GM19468 (cell line): ENCODE data around the gene ERCC4.

Source experiments
- ATAC-seq: cut with Tn5 transposase; IDR thresholded peaks from one replicate; pipeline ENCODE4 v1.9.1; 2021; ENCODE audit warnings: mild to moderate bottlenecking, moderate library complexity, moderate number of reproducible peaks; ENCODE audit not compliant: unreplicated experiment; ENCODE audit errors: extremely low read depth

Gene ERCC4

GRCh38 chr16:13984794-13985193 is 64.8 kb downstream of the ERCC4 start:
- no peak for ATAC-seq

- no peak for ATAC-seq
These were observed 68.1 kb downstream of the ERCC4 start for GRCh38 chr16:13988038-13988437.

- no peak for ATAC-seq
These were observed 72.4 kb downstream of the ERCC4 start for GRCh38 chr16:13992322-13992721.

GRCh38 chr16:13992976-13993375 is 73.0 kb downstream of the ERCC4 start:
- ATAC-seq, result no peak

GRCh38 chr16:13994239-13995106 is 74.5 kb downstream of the ERCC4 start:
- no peak for ATAC-seq

GRCh38 chr16:13995194-13995593 is 75.2 kb downstream of the ERCC4 start:
- ATAC-seq, result no peak

- no peak for ATAC-seq
These were observed 76.9 kb downstream of the ERCC4 start for GRCh38 chr16:13996778-13997288.

- ATAC-seq, result no peak
These were observed 77.6 kb downstream of the ERCC4 start for GRCh38 chr16:13997526-13997925.

GRCh38 chr16:13997933-13998332 is 78.0 kb downstream of the ERCC4 start:
- ATAC-seq, result peak; percentile 75

- no peak for ATAC-seq
These were observed 79.3 kb downstream of the ERCC4 start for GRCh38 chr16:13999071-13999894.

GRCh38 chr16:13999895-14000425 is 80.0 kb downstream of the ERCC4 start:
- ATAC-seq, result no peak

- no peak for ATAC-seq
These were observed 81.6 kb downstream of the ERCC4 start for GRCh38 chr16:14001521-14001920.
